Stimulated activated CD4-positive, alpha-beta T cell treated with anti-CD3 and anti-CD28 coated beads, Interleukin-2, amount 100 ng/mL, for 4 hours (primary cell): ENCODE results near the gene WDR13.
"Not testable (repeated sequence)": the region's sequence is repeated elsewhere in the genome, so short reads cannot be mapped to it uniquely, and the experiment has no call there.

Experiments used
- DNase-seq: peaks from one replicate; pipeline ENCODE4 v3.0.0-alpha.2; 2020; ENCODE audit warnings: low read depth

The WDR13 gene

DNA sequence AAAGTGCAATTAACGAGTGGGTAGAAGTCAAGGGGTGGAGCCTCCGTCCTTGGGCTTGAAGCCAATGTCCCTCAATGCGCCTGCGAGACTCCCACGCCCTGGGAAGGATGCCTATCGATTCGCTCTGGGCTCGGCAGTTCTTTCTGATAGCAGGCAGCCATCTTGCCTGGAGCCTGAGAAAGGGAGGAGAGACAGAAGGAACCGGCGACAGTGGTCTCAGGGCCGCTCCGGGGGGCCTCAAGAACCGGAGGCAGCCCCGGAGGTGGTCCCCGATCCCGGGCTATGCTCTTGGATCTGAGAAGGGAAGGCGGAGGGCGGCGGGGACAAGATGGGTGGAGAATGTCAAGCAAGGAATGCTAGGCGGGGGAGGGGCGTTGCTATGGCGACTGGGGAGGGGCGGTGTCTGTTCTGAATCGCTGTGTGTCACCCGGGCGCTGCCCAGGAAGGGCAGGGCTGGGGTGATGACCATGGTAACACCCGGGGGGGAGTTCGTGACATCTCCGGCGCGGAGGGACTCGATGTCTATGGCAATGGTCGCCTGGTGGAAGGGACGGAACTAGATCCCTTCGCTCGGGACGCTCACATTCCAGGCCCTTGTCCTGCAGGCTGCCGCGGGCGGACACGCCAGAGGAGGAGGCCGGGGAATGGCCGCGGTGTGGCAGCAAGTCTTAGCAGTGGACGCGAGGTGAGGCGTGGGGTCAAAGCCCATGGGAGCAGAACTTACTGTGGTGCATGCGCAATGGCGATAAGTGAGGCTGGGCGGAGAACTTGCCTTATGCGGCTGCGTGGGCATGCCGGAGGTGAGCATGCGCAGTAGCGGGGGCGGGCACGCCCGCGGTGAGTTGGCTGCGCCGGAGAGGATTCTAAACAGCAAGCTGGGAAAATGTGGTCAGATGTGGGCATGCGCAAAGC is at the start of gene WDR13:
TSS of gene WDR13 (plus strand) at position 140 of the 912 bp plus-strand sequence. CDS start at position 645, 505 bp downstream.
- DNase-seq = peak; percentile 88

DNA sequence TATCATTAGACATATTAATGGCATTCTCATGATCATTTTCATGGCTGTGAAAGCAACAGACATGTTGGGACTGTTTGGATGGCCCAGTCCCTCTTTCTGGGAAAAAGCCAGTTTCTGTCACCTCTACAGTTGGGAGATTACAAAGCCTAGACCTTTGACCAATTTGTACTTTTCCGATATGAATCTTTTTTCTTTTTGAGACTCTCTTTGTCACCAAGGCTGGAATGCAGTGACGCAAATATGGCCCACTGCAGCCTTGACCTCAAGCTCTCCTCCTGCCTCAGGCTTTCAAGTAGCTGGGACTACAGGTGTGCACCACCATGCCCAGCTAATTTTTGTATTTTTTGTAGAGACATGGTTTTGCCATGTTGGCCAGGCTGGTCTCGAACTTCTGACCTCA is 48.4 kb upstream of the WDR13 start:
- no peak for DNase-seq

DNA sequence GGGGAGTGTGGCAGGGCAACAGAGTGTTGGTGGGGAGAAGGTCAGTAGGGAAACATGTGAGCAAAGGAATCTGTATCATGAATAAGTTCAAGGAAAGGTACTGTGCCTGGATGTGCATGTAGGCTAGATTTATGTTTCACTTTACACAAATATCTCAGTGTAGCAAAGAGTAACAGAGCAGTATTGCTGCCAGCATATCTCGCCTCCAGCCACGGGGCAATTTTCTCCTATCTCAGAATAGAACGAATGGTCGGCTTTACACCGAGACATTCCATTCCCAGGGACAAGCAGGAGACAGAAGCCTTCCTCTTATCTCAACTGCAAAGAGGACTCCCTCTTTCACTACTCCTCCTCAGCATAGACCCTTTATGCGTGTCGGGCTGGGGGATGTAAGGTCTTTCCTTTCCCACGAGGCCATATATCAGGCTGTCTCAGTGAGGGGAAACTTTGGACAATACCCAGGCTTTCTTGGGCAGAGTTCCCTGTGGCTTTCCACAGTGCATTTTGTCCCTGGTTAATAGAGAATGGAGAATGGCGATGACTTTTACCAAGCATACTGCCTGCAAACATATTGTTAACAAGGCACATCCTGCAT is 41.5 kb upstream of the WDR13 start:
- not testable (repeated sequence) for DNase-seq

DNA sequence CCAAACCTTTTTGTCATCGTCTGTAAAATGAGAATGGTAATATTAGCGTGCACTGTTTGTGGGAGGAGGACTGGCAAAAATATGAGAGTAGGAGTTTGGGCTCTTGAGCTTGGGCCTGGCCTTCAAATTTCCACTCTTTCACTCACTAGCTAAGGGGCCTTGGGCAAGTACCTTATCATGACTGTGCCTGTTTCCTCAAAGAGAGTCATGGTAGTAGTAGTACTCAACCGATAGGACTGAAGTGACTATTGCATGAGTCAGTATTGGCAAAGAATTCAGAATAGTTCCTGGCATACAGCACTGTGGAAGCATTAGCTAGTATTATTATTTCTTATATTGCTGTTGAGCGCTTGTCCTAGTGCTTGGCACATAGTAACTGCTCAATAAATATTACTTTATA is 39.0 kb upstream of the WDR13 start:
- DNase-seq = no peak

DNA sequence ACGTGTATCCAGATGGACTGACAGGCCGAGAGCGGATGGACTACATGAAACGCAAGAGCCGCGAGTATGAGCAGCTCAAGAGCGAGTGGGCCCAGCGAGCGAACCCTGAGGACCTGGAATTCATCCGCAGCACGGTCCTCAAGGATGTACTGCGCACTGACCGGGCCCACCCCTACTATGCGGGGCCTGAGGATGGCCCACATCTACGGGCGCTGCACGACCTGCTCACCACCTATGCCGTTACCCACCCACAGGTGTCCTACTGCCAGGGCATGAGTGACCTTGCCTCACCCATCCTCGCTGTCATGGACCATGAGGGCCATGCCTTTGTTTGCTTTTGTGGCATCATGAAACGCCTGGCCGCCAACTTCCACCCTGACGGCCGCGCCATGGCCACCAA is 37.7 kb upstream of the WDR13 start:
- DNase-seq = no peak

DNA sequence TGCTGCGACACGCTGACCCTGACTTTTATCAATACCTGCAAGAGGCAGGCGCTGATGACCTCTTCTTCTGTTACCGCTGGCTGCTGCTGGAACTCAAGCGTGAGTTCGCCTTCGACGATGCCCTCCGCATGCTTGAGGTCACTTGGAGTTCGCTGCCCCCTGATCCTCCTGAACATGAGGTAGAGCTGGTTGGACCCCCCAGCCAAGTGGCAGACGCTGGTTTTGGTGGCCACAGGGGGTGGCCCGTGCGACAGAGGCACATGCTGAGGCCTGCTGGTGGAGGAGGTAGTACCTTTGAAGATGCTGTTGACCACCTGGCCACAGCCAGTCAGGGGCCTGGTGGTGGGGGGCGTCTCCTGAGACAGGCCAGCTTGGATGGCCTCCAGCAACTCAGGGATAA is 37.2 kb upstream of the WDR13 start:
- no peak for DNase-seq

DNA sequence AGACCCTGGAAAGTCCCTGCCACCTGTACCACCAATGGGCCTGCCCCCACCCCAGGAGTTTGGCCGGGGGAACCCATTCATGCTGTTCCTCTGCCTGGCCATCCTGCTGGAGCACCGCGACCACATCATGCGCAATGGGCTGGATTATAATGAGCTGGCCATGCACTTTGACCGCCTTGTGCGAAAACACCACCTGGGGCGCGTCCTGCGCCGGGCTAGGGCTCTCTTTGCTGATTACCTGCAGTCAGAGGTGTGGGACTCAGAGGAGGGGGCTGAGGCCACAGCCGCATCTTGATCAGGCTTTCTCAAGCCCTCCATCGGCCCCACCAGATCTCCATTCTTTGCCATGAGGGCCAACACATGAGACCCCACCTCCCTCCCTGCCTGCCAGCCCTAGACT is 36.6 kb upstream of the WDR13 start:
- DNase-seq = no peak

DNA sequence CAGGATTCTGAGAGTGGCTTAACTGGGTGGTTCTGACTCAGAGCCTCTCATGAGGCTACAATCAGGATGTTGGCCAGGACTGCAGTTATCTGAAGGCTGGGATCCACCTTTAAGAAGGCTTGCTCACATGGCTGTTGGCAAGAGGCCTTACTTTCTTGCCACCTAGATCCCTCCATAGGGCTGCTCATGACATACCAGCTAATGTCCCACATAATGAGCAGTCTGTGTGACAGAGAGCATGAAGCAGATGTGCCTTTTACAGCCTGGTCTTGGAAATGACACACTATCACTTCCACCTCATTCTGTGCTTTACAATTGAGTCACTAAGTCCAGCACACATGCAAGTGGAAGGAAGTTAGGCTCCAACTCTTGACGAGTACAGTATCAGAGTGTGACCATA is 27.3 kb upstream of the WDR13 start:
- no peak for DNase-seq

DNA sequence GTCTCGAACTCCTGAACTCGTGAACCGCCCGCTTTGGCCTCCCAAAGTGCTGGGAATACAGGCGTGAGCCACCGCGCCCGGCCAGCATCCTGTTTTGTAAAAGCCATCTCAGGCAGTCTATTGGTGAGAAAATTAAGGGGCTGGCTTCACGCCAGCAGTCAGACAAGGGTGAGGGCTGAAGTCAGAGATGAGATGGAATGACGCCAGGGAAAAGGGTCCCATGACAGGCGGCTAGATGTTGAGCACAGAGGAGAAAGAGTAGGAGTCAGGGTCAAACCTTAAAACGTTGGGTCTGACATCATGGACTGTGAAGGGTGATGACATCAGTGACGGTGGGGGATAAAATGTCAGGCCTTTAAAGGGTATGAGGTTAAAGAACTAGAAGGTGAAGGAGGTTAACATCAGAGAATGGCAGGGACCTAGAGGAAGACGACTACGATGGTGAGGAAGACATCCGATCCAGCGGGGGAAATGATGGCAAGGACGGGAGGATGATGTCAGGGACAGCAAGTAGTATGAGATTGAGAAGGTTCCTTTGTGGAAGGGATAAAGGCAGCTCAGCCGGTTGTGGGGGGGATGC is 23.5 kb upstream of the WDR13 start:
- no peak for DNase-seq

DNA sequence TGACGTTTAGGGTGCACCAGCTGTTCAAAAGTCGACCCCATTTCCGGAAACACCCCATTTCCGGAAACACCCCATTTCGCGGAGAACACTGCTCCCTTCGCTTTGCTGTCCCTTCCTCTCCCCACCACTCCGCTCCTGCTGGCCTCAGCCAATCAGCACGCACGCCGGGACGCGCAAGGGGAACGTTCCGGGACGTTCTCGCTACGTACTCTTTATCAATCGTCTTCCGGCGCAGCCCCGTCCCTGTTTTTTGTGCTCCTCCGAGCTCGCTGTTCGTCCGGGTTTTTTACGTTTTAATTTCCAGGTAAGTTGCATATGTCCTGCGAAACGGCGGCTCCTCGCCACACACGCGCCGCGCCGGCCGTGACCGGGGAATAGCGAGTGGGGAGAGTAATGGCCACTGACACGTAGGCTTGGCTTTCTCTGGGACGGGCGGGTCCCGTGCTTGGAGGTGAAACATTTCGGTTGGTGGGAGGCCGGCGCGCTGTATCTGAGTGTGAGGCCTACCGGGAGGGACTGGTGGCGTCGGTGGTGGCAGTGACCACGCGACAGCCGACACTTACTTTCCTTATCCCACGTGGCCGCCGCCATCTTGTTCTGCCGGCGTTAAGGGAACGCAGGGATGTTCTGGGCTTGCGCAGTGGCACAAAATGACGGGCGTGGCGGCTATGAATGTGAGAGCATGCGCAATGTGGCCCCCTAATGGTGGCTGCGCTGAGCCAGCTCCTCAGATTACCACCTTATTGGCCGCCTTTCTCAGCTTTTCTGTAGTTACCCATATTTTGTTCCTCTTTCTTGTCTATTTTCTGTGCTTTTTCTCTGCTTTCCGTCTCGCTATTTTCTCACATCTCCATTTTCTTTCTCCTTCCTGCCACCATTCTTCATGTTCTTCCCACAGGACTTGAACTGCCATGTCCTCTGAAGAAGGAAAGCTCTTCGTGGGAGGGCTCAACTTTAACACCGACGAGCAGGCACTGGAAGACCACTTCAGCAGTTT is 22.7 kb upstream of the WDR13 start, which contains the start of gene RBM3:
TSS of gene RBM3 (plus strand) at position 215 of the 997 bp plus-strand sequence. CDS start at position 912, 697 bp downstream.
- peak; percentile 89 for DNase-seq

DNA sequence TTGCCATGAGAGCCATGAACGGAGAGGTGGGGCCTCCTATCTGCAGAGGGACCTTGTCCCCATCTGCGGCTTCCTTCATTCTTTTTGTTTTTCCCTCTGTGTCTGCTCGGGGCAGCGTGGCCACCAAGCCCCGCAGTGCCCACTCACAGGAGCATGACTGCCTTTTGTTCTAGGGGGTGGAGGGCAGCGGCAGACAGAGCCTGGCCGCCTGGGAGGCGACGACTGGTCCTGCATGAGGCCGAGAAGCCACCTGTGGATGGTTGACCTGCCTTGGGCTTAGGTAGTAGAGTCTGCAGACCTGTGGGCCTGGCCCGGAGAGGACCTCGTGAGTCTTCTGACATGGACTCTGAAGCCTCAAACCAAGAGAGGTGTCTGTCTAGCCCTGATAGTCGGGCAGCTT is 21.6 kb upstream of the WDR13 start:
- no peak for DNase-seq

DNA sequence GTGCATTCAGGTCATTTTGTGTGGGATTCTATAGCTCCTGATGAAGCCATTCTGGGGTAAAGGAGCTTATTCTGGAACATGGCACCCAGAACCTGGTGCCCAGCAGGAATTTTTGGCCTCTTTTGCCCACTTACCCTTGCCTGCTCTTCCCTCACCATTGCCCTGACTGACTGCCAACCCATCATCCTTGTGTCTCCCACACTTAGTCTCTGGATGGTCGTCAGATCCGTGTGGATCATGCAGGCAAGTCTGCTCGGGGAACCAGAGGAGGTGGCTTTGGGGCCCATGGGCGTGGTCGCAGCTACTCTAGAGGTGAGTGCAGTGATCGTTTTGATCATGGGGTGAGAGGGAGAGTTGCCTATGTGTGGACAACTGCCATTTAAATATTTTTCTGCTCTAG is 21.2 kb upstream of the WDR13 start:
- DNase-seq = no peak

DNA sequence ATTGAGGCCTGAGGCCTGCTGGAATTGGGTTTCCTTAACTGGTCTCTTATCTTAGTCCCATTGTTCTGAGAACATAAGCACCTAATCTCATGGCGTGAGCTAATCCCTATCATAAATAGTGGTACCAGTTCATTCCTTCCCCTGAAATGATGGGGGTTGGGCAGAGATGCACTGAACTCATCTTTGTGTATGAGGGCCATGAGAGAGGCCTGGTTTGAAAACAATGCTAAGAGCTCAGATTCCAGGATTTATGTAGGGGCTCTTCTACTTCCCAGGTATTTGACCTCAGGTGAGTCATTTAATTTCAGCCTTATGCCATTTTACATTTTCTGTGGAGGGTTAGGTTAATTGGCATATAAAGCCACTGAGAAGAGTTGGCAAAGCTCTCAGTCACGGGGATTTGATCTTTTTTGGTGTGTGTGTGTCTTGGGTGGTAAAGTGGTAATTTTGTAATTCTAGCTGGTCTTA is 18.6 kb upstream of the WDR13 start:
- DNase-seq = no peak

DNA sequence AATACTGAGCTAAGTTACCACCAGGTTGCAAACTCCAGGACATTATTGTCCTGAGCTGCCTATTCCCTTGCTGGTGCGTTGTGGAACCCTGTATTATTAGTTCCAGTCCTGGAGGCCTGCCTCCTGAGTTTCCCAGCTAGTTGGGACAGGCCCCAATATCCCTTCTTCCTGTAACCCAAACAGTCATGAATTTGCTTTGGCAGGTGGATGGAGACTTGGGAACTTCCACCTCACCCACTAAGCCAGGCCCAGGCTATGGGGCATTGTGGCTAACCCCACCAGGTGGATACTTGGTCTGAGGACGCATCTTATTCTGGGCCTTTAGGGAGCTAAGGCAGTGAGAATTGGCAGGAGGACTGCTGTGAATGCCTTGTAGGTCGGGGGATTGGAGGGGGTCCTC is 18.0 kb upstream of the WDR13 start:
- DNase-seq = no peak

DNA sequence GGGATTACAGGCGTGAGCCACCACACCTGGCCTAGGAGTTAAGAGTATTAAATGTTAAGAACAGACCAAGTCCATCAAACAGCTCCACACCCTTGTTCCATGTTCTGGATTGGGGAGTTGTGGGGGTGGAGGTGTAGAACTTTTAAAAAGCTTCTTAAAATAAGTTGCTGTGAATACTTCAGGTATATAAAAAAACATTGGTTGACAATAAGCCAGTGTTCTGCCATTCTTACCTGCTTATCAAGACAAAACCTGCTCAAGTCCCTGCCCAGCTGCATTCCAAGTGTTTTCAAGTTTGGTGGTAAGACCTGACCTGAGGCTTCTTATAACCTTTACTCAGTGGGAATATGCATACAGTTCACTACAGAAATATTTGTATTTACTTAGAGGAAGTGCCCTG is 16.6 kb upstream of the WDR13 start:
- no peak for DNase-seq

DNA sequence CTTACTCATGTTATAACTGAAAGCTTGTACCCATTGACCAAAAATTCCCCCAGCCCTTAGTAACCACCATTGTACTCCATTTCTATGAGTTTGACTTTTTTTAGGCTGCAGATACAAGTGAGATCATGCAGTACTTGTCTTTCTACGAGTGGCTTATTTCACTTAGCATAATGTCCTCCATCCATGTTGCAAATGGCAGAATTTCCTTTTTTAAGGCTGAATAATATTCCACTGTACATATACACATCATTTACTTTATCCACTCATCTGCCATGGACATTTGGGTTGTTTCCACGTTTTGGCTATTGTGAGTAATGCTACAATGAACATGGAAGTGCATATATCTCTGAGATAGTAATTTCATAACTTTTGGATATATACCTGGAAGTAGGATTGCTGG is 12.6 kb upstream of the WDR13 start:
- no peak for DNase-seq

DNA sequence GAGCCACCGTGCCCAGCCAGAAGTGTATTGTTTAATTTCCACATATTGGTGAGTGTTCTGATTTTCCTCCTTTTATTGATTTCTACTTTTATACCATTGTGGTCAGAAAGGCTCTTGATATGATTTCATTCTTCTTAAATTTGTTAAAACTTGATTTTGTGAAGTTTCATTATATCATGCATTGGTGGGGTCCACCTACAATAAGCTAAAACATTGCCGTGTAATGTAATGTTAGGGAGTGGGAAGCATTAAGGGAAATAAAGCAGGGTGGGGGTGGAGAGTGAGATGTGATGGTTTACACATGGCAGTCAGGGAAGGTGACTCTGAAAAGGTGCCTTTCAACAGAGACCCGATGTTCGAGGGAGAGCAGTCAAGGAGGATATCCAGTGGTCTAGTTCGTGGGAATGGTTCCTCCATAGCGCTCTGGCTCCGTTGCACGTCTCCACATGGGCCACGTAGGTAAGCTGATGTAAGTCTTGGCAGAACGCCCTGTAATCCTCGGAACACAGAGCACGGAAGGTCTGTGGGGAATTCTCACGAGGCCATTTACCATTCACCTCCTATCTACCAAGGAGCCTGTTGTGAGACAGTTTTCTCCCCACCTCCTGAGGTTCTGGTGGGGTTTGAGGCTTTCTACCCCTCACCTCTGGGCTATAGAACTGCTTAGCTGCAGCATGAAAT is 7.7 kb upstream of the WDR13 start:
- no peak for DNase-seq

DNA sequence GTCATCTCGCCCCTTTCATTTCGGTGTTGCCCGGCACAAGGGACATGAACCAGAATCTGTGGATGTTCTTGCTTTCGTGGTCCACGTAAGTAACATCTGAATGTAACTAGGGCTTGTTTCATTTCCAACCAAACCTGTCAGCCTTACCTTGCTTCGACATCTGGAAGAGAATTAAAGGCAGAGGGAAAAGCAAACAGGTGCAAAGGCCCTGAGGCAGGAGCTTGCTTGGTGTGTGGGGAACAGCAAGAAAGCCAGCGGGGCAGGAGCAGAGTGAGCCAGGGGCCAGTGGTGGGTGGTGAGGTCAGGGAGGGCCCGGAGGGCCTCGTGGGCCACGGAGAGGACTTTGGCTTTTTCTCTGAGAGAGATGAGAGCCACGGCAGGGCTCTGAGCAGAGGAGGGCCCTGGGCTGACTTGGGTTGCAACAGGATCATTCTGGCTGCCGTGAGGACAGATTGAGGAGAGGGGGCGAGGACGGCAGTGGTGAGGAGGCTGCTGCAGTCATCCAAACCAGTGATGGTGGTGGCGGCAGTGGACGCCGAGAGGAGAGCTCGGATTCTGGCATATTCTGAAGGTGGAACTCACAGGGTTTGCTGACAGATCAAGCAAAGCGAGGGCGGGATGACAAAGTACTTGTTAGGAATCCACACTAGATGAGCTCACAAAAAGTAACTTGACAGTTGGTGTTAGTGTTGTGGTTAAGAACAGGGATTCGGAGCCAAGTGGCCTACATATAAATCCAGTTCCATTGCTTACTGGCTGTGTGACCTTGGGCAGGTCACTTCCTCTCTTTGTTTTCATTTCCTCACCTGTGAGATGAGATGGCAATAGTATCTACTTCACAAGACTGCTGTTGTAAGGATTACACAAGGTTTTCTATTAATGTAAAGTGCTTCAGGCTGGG is 6.8 kb upstream of the WDR13 start:
- DNase-seq = no peak

DNA sequence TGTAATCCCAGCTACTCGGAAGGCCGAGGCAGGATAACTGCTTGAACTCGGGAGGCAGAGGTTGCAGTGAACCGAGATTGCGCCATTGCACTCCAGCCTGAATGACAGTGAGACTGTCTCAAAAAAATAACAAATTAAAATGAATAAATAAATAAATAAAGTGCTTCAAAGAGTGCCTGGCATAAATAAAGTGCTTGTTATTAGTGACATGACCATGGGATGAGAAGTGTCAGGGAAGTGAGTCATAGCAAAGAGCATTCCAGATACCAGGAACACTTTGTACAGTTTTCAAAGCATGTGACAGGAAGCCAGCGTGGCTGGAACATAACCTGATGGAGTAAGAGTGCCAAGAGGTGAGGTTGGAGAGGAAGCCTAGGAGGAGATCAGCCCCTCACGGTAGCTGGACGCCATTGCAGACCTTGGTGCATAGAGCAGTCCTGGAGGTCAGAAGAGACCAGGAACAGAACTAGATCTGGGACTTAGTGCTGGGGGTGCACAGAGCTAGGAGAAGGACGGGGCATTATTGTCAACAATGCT is 6.0 kb upstream of the WDR13 start:
- DNase-seq = no peak

DNA sequence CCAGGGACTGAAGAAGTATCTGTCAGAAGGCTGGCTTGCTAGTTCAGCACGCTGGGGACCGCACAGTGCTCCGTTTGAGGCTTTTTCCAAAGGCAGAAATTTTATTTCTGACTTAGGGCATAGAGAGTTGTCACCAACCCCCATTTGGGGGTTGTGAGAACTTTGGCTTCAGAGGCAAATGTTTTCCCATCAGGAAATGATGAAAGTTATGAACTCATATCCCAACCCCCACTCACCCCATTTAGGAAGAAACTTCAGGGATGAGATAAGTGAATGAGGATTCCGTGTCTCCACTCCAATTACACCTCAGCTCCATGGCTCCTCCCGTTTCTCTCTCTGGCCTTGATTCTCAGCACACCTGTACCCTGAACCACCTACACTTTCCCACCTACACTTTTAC is 4.3 kb upstream of the WDR13 start:
- no peak for DNase-seq
